Thyroid gland (tissue), 4 donors: ENCODE results near the gene ACHE. TPM values are rescaled to one million over a fixed set of nuclear protein-coding genes. Genes with fewer than 3 reads are reported as not detected.
"Not testable (repeated sequence)": the region's sequence is repeated elsewhere in the genome, so short reads cannot be mapped to it uniquely, and the experiment has no call there.

ENCODE experiments used
- DNase-seq, 2 donors: peaks; one replicate each; pipeline ENCODE4 v3.0.0-alpha.2; 2019
- H3K27ac ChIP-seq, 3 donors: fragments of 200-600 bp; sonication (generic); 1 replicate in 2 of 3; 2 replicates in 1 of 3; pipeline ENCODE4 v1.5.1; 2016 to 2019; ENCODE audit warnings: mild to moderate bottlenecking in 1 of 3, moderate library complexity in 1 of 3
- H3K27me3 ChIP-seq: fragments of 200-600 bp; sonication (generic); one replicate; pipeline ENCODE4 v1.5.1; 2019
- H3K36me3 ChIP-seq, 2 donors: fragments of 200-600 bp; sonication (generic); one replicate each; pipeline ENCODE4 v1.5.1; 2016 to 2019
- H3K4me1 ChIP-seq, 2 donors: fragments of 200-600 bp; sonication (generic); one replicate each; pipeline ENCODE4 v1.5.1; 2017 to 2019
- H3K4me3 ChIP-seq, 3 donors: fragments of 200-600 bp; sonication (generic); replicated peaks in 1 of 3; 1 replicate in 2 of 3; 2 replicates in 1 of 3; pipeline ENCODE4 v1.5.1; 2016; ENCODE audit warnings: mild to moderate bottlenecking in 1 of 3
- H3K9me3 ChIP-seq: fragments of 200-600 bp; sonication (generic); one replicate; pipeline ENCODE4 v1.5.1; 2017
- CTCF ChIP-seq, 6 experiments: fragments of 200-600 bp in 3 of 6; fragments of 450-650 bp in 3 of 6; sonication (generic) in 3 of 6; IDR thresholded peaks; one replicate each; pipeline ENCODE4 v1.5.1; 2016 to 2019; ENCODE audit warnings: antibody characterized with exemption in 6 of 6, mild to moderate bottlenecking in 2 of 6, inconsistent platforms in 1 of 6, moderate library complexity in 1 of 6
- POLR2A ChIP-seq, 2 donors: fragments of 450-650 bp; IDR thresholded peaks; one replicate each; pipeline ENCODE4 v1.6.1; 2017; ENCODE audit warnings: antibody characterized with exemption in 2 of 2, mild to moderate bottlenecking in 2 of 2, moderate library complexity in 1 of 2
- WGBS, 2 donors: methylation state at CpG; one replicate each; pipeline ENCODE4 v1.1.5; 2017; 5-methylcytosine and 5-hydroxymethylcytosine counted together
- intact Hi-C: fragments of 100-400 bp; cut with DNase I; formaldehyde crosslinking; loops from one replicate; pipeline ENCODE4 v1.15.1; 2023
- total RNA-seq, 4 donors: library from RNA; depleted of rRNA; stranded (reverse); fragments of >200 nt; gene quantifications; one replicate each; pipeline ENCODE4 v1.2.3, GENCODE V29; 2016

Gene ACHE
- total RNA-seq, 4 donors from 2014 or later: 1.0 to 4.8 (median 1.8) TPM

- Histone ChIP-seq H3K9me3 (no peaks in the 10 kb centered on the region), H3K36me3 (peaks cover 0 to 5% of the 10 kb centered on the region in 2 donors), H3K27ac (no peak overlapping the region), H3K4me3 (no peak overlapping the region), H3K27me3 (no peaks in the 10 kb centered on the region), H3K4me1 (peaks cover 0 to 4% of the 10 kb centered on the region in 2 donors)
- intact Hi-C loops: no loop called here
- no peak for TF ChIP-seq CTCF (IDR thresholded peaks at IDR 0.05)
- no peak for TF ChIP-seq POLR2A (IDR thresholded peaks at IDR 0.05)
- WGBS, 2 donors: 90 to 94% methylated on average over 6 to 18 of the region's 18 CpGs
- no peak for DNase-seq
Observed at GRCh38 chr7:100860702-100861615, 34.7 kb downstream of the ACHE start.

- no peak for DNase-seq
- Histone ChIP-seq H3K4me3 (no peak overlapping the region), H3K4me1 (no peaks in the 10 kb centered on the region), H3K27me3 (no peaks in the 10 kb centered on the region), H3K27ac (no peak overlapping the region), H3K36me3 (peaks cover 0 to 5% of the 10 kb centered on the region in 2 donors), H3K9me3 (no peaks in the 10 kb centered on the region)
- TF ChIP-seq POLR2A (IDR thresholded peaks at IDR 0.05): no peak
- TF ChIP-seq CTCF (IDR thresholded peaks at IDR 0.05): no peak
- WGBS, 2 donors: 87 to 92% methylated on average over 12 to 15 of the region's 15 CpGs
- intact Hi-C loops: loop anchor here (10.0 kb wide), 1 partner anchor 155 kb away; the partner anchor contains the start of gene POP7
Observed at GRCh38 chr7:100859856-100860255, 35.8 kb downstream of the ACHE start.

- Histone ChIP-seq H3K9me3 (no peaks in the 10 kb centered on the region), H3K4me1 (peaks cover 4 to 14% of the 10 kb centered on the region in 2 donors), H3K4me3 (no peak overlapping the region), H3K27me3 (no peaks in the 10 kb centered on the region), H3K27ac (no peak overlapping the region), H3K36me3 (peaks cover 0 to 5% of the 10 kb centered on the region in 2 donors)
- WGBS, 2 donors: 95 to 97% methylated on average over 12 to 15 of the region's 16 CpGs
- no peak for TF ChIP-seq CTCF (IDR thresholded peaks at IDR 0.05)
- TF ChIP-seq POLR2A (IDR thresholded peaks at IDR 0.05): no peak
- no peak for DNase-seq
- intact Hi-C loops: loop anchor here (10.0 kb wide), 1 partner anchor 152 kb away; the partner anchor contains the start of gene POP7
Observed at GRCh38 chr7:100856871-100857282, 38.8 kb downstream of the ACHE start.

- intact Hi-C loops: loop anchor here (10.0 kb wide), 1 partner anchor 151 kb away; the partner anchor contains the start of gene POP7
- no peaks in the 10 kb centered on the region for H3K9me3 ChIP-seq
- H3K27me3 ChIP-seq: no peaks in the 10 kb centered on the region
- TF ChIP-seq POLR2A (IDR thresholded peaks at IDR 0.05) (no peak), CTCF (IDR thresholded peaks at IDR 0.05) (no peak)
- no peak for DNase-seq
- H3K36me3 ChIP-seq: no peaks in the 10 kb centered on the region
- WGBS, 2 donors: 83 to 96% methylated on average over 10 of the region's 10 CpGs
- H3K27ac ChIP-seq: no peak overlapping the region
- H3K4me3 ChIP-seq: no peak overlapping the region
- H3K4me1 ChIP-seq: peaks cover 7 to 16% of the 10 kb centered on the region in 2 donors
Observed at GRCh38 chr7:100855515-100855914, 40.2 kb downstream of the ACHE start.

- WGBS, 2 donors: 96 to 99% methylated on average over 7 to 9 of the region's 9 CpGs
- H3K9me3 ChIP-seq, H3K36me3 ChIP-seq, H3K27ac ChIP-seq, H3K27me3 ChIP-seq, H3K4me3 ChIP-seq, DNase-seq: not testable (repeated sequence)
- H3K4me1 ChIP-seq: peaks cover 7 to 16% of the 10 kb centered on the region in 2 donors
- intact Hi-C loops: loop anchor here (10.0 kb wide), 1 partner anchor 150 kb away; the partner anchor contains the start of gene POP7
Observed at GRCh38 chr7:100854899-100855298, 40.8 kb downstream of the ACHE start.
